BE2C (cell line): ENCODE results near the gene KLC1.

ENCODE experiments used
- DNase-seq: peaks from one replicate; pipeline ENCODE4 v3.0.0-alpha.2; 2020
- H3K27me3 ChIP-seq: fragments of 250-450 bp; sonication (Bioruptor Pico); 2 replicates; pipeline ENCODE4 v1.5.1; 2020; ENCODE audit warnings: mild to moderate bottlenecking
- H3K36me3 ChIP-seq: fragments of 250-450 bp; sonication (Bioruptor Pico); 2 replicates; pipeline ENCODE4 v1.5.1; 2020; ENCODE audit warnings: mild to moderate bottlenecking
- H3K4me1 ChIP-seq: fragments of 250-450 bp; sonication (Bioruptor Pico); 2 replicates; pipeline ENCODE4 v1.5.1; 2020
- H3K4me3 ChIP-seq: 2 replicates; pipeline ENCODE4 v1.5.1; 2011; ENCODE audit warnings: low read depth, low read length
- H3K9me3 ChIP-seq: fragments of 250-450 bp; sonication (Bioruptor Pico); 2 replicates; pipeline ENCODE4 v1.5.1; 2020
- TF ChIP-seq, protein P1 (sequence below): IDR thresholded peaks from 2 replicates; pipeline ENCODE4 v1.5.1; 2012; ENCODE audit warnings: mild to moderate bottlenecking, low read depth, low read length

KLC1 gene

DNA sequence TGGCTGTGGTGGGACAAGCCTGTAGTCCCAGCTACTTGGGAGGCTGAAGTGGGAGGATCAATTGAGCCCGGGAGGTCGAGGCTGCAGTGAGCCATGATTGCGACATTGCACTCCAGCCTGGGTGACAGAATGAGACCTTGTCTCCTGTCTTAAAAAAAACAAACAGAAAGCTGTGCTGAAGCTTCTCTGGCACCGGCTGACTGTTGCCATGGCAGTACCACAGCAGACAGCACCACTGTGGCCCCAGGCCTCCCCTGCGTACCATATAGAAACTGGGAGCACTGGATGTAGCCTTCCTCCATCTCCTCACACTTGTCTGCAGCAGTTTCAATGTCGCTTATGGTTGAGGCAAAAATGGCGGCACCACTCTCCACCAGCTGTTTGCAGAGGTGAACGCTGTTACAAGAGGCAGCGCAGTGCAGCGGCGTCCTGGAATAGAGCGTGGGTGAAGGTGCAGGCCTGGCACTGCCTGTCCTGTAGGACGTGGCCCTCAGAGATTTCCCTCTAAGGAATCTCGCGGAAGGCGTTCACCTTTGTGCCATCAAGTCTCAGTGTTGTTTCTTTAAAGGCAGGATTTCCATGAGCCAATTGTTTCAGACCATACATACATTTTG, 108.5 kb downstream of the KLC1 start:
- H3K36me3 ChIP-seq: peaks cover 99% of the 10 kb centered on the region
- DNase-seq: no peak
- H3K4me1 ChIP-seq: no peaks in the 10 kb centered on the region
- H3K27me3 ChIP-seq: no peaks in the 10 kb centered on the region
- no peak overlapping the region for H3K4me3 ChIP-seq
- TF ChIP-seq, protein P1, sequence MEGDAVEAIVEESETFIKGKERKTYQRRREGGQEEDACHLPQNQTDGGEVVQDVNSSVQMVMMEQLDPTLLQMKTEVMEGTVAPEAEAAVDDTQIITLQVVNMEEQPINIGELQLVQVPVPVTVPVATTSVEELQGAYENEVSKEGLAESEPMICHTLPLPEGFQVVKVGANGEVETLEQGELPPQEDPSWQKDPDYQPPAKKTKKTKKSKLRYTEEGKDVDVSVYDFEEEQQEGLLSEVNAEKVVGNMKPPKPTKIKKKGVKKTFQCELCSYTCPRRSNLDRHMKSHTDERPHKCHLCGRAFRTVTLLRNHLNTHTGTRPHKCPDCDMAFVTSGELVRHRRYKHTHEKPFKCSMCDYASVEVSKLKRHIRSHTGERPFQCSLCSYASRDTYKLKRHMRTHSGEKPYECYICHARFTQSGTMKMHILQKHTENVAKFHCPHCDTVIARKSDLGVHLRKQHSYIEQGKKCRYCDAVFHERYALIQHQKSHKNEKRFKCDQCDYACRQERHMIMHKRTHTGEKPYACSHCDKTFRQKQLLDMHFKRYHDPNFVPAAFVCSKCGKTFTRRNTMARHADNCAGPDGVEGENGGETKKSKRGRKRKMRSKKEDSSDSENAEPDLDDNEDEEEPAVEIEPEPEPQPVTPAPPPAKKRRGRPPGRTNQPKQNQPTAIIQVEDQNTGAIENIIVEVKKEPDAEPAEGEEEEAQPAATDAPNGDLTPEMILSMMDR: no peak
- no peaks in the 10 kb centered on the region for H3K9me3 ChIP-seq

DNA sequence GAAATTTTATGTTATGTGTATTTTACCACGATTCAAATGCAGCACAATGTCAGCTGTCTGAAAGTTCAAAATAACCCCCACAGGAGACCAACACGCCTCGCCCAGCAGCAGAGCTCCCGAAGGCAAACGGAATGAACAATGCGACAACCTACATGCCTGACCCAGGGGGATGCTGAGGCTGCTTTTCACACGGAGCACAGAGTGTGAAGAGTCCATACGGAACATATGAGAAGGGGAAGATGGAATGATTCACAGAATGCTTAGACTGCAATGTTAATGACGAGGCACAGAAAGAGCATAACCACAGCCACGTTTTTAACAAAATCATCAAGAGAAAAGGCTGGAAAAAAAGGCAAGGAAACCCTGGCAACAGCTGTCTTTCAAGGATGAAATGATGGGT, 109.2 kb downstream of the KLC1 start:
- H3K36me3 ChIP-seq: peaks cover 97% of the 10 kb centered on the region
- H3K9me3 ChIP-seq: no peaks in the 10 kb centered on the region
- no peak for DNase-seq
- no peaks in the 10 kb centered on the region for H3K27me3 ChIP-seq
- H3K4me3 ChIP-seq: no peak overlapping the region
- H3K4me1 ChIP-seq: no peaks in the 10 kb centered on the region
- TF ChIP-seq, protein P1: no peak

DNA sequence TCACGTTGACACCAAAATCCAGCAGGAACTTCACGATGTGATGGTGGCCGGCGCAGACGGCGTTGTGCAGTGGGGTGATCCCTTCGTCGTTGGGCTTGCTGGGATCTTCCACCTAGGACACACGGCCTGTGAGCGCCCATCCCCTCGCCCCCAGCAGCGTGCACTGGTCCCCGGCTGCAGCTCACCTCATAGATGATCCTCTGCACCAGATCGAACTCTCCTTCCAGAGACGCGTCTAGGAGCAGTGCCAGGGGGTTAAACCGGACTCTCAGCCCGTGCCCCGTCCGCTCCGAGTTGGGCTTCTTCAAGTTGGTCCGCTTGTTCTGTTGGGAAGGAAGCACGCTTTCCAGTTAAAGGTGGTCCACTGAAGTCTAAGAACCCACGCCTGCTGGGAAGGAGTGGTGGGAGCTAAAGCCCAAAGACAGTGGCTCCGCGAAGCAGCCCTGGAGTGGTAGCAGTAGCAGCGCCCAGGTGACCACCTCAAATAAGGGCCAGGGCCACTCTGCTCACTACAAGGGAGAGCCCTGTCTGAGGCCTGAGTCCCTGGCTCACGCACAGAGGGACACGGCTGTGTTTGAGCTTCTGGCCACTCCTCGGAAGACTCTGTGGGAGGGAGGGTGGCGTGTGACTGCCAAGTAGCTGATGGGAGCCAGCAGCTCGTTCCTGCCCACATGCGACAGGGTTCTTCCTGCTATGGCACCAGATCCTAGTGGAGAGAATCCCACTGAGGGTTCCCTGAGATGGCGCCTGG, 109.9 kb downstream of the KLC1 start:
- Histone ChIP-seq H3K4me3 (no peak overlapping the region), H3K27me3 (no peaks in the 10 kb centered on the region), H3K9me3 (no peaks in the 10 kb centered on the region), H3K36me3 (peaks cover 98% of the 10 kb centered on the region), H3K4me1 (no peaks in the 10 kb centered on the region)
- no peak for DNase-seq
- TF ChIP-seq, protein P1: no peak

DNA sequence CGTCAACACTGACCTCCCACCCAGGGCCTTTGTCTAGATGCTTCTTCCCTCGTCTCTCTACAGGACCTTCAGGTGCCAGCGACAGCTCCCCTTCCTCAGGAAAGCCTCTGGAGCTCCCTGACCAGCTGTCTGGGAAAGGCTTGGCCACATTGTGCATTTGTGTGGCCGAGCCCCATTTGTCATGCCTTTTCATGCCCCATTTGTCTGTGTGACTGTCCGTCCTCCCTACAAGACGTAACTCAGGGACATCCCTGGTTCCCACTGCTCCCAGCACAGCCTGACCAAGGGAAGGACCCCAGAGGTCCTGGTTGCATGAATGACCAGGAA, 110.4 kb downstream of the KLC1 start:
- Histone ChIP-seq H3K4me3 (no peak overlapping the region), H3K9me3 (no peaks in the 10 kb centered on the region), H3K27me3 (no peaks in the 10 kb centered on the region), H3K36me3 (peaks cover 96% of the 10 kb centered on the region), H3K4me1 (no peaks in the 10 kb centered on the region)
- TF ChIP-seq, protein P1: no peak
- DNase-seq: no peak

DNA sequence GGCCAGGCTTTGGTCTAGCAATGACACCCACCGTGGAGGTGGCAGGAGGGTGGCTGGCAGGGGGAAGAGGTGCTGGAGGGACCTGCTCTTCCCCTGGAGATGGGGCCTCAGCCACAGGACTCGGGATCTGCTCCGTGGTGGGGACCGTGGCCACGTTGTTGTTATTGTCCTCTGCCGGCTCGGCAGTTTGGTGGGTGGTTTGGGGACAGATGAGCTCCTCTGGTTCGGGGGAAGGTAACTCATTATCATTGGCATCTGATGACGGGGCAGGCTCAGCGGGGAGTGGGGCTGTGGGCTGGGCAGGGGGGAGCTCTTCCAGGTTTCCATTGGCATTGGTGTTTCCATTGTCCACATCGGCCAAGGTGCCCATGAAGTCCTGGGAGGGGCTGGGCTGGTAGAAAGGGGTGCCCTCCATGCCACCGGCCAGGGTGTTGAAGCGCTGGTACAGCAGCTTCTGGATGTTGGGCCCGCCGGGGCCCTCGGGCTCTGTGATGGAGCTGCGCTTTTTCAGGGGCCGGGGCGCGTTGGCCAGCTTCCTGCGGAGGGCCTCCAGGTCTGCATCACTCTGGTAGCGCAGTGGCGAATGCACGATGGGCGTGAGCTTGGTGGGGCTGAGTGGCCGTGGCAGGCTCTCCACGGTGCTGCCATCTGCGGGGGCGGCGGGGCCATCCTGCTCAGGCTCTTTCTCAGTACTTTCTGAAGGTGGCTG, 110.9 kb downstream of the KLC1 start:
- Histone ChIP-seq H3K27me3 (no peaks in the 10 kb centered on the region), H3K36me3 (peaks cover 96% of the 10 kb centered on the region), H3K4me1 (no peaks in the 10 kb centered on the region), H3K4me3 (no peak overlapping the region), H3K9me3 (no peaks in the 10 kb centered on the region)
- DNase-seq: no peak
- TF ChIP-seq, protein P1: no peak
